GM23338 (cell line): ENCODE results near the gene AACS.

Experiments
- CREB1 ChIP-seq: fragments of 250-450 bp; sonication (Bioruptor Pico); IDR thresholded peaks from 2 replicates; pipeline ENCODE4 v1.5.0; 2020; ENCODE audit warnings: low read depth, mild to moderate bottlenecking, moderate library complexity
- CTCF ChIP-seq, 2 experiments: fragments of 200-600 bp in 1 of 2; sonication (generic) in 1 of 2; conservative IDR thresholded peaks; 2 replicates each; pipeline versions ENCODE4 v1.5.1 to v1.6.1; 2016 to 2017; ENCODE audit warnings: antibody characterized with exemption in 2 of 2, low read depth in 2 of 2, mild to moderate bottlenecking in 2 of 2, moderate library complexity in 1 of 2
- EZH2 ChIP-seq: fragments of 200-600 bp; sonication (generic); IDR thresholded peaks from one replicate; pipeline ENCODE4 v1.8.0; 2017; ENCODE audit warnings: antibody characterized with exemption, mild to moderate bottlenecking, low read depth; ENCODE audit not compliant: unreplicated experiment
- EZH2phosphoT487 ChIP-seq: fragments of 200-600 bp; sonication (generic); IDR thresholded peaks from one replicate; pipeline ENCODE4 v1.8.1; 2018; ENCODE audit warnings: antibody characterized with exemption; ENCODE audit not compliant: unreplicated experiment
- JUNB ChIP-seq: IDR thresholded peaks from one replicate; pipeline ENCODE4 v1.6.1; 2016; ENCODE audit warnings: antibody characterized with exemption; ENCODE audit not compliant: unreplicated experiment
- POLR2AphosphoS5 ChIP-seq: IDR thresholded peaks from 2 replicates; pipeline ENCODE4 v1.6.1; 2016; ENCODE audit warnings: antibody characterized with exemption, low read depth
- REST ChIP-seq: IDR thresholded peaks from one replicate; pipeline ENCODE4 v1.6.1; 2018; ENCODE audit warnings: antibody characterized with exemption; ENCODE audit not compliant: unreplicated experiment
- ZNF114 ChIP-seq: fragments of 250-450 bp; sonication (Bioruptor Pico); IDR thresholded peaks from 2 replicates; pipeline ENCODE4 v1.5.0; 2020; ENCODE audit warnings: mild to moderate bottlenecking, moderate library complexity
- ZNF331 ChIP-seq: fragments of 250-450 bp; sonication (Bioruptor Pico); IDR thresholded peaks from 2 replicates; pipeline ENCODE4 v1.5.0; 2020; ENCODE audit warnings: low read depth, mild to moderate bottlenecking, moderate library complexity

- no peak for TF ChIP-seq CTCF (conservative IDR thresholded peaks at IDR 0.05; ENCODE audit: low read depth in 2 of 2)
- no peak for TF ChIP-seq POLR2AphosphoS5
- no peak for TF ChIP-seq EZH2
- no peak for TF ChIP-seq REST
- no peak for TF ChIP-seq JUNB
- TF ChIP-seq EZH2phosphoT487: no peak
- TF ChIP-seq ZNF331 (CRISPR knock-in tag): no peak
- TF ChIP-seq CREB1 (CRISPR knock-in tag): no peak
- no peak for TF ChIP-seq ZNF114 (CRISPR knock-in tag)
These were observed 113.0 kb downstream of the AACS start for GRCh38 chr12:125178222-125178621.
